MCF 10A (cell line): ENCODE results near the gene CLEC9A. TPM values are rescaled to one million over a fixed set of nuclear protein-coding genes. Genes with fewer than 3 reads are reported as not detected.

Source experiments
- BruUV-seq: library from RNA; stranded (reverse); fragments of 400-500 nt; replicated peaks from 2 replicates; lab custom pipeline; 2021; lab: Mats Ljungman, UMichigan
- CTCF ChIA-PET: fragments of 300-600 bp; sonication (Branson Sonifier 250); formaldehyde crosslinking; extraction: SDS; loops from one replicate; lab custom pipeline; 2021; ENCODE audit warnings: antibody characterized with exemption, inconsistent platforms; lab: Yijun Ruan, JAX
- POLR2A ChIA-PET: fragments of 300-600, 350-650 bp; sonication (Branson Sonifier 250); formaldehyde crosslinking; extraction: SDS; loops from one replicate; lab custom pipeline; 2020; ENCODE audit warnings: antibody characterized with exemption, inconsistent platforms; lab: Yijun Ruan, JAX
- DNase-seq: peaks from one replicate; pipeline ENCODE4 v3.0.0-alpha.2; 2018; ENCODE audit not compliant: unreplicated experiment
- H3K27ac Mint-ChIP-seq: one replicate; pipeline ENCODE4 v1.8.0; 2022; ENCODE audit warnings: mild to moderate bottlenecking, low read depth, mixed read lengths; ENCODE audit not compliant: unreplicated experiment
- H3K27me3 Mint-ChIP-seq: one replicate; pipeline ENCODE4 v1.8.0; 2022; ENCODE audit warnings: mixed read lengths; ENCODE audit not compliant: insufficient read depth, unreplicated experiment
- H3K36me3 Mint-ChIP-seq: one replicate; pipeline ENCODE4 v1.8.0; 2022; ENCODE audit warnings: mild to moderate bottlenecking, moderate library complexity, mixed read lengths; ENCODE audit not compliant: insufficient read depth, unreplicated experiment
- H3K4me1 Mint-ChIP-seq: one replicate; pipeline ENCODE4 v1.8.0; 2022; ENCODE audit warnings: mixed read lengths; ENCODE audit not compliant: insufficient read depth, unreplicated experiment
- H3K4me3 Mint-ChIP-seq: one replicate; pipeline ENCODE4 v1.8.0; 2022; ENCODE audit warnings: mild to moderate bottlenecking, moderate library complexity, mixed read lengths; ENCODE audit not compliant: unreplicated experiment
- H3K9me3 Mint-ChIP-seq: one replicate; pipeline ENCODE4 v1.8.0; 2022; ENCODE audit warnings: mixed read lengths; ENCODE audit not compliant: unreplicated experiment
- CTCF ChIP-seq: fragments of 200-600 bp; IDR thresholded peaks from one replicate; pipeline ENCODE4 v1.8.0; 2022; ENCODE audit warnings: antibody characterized with exemption, mild to moderate bottlenecking; ENCODE audit not compliant: unreplicated experiment
- intact Hi-C: fragments of 100-400 bp; cut with micrococcal nuclease; formaldehyde crosslinking; loops from 2 replicates; pipeline ENCODE4 v1.14.1; 2022
- total RNA-seq: library from RNA; stranded (reverse); gene quantifications from 2 replicates; pipeline ENCODE4 v1.2.3, GENCODE V29; 2022

CLEC9A gene
- total RNA-seq, 1 experiment from 2014 or later: not detected

GRCh38 chr12:10094646-10095395 lies 64.3 kb downstream of the CLEC9A start:
- no peak for TF ChIP-seq CTCF
- intact Hi-C loops: no loop called here
- no peaks in the 10 kb centered on the region for H3K27me3 Mint-ChIP-seq
- H3K9me3 Mint-ChIP-seq: no peaks in the 10 kb centered on the region
- no peak overlapping the region for H3K4me3 Mint-ChIP-seq
- DNase-seq: no peak
- H3K27ac Mint-ChIP-seq: no peak overlapping the region
- H3K4me1 Mint-ChIP-seq: peaks cover 4% of the 10 kb centered on the region
- no TSS peak for BruUV-seq
- ChIA-PET POLR2A (no interaction called here), CTCF (interaction anchor here (1.2 kb wide), 1 partner anchor 45 kb away, joined by 4 read pairs; no protein-coding TSS in a partner anchor)
- H3K36me3 Mint-ChIP-seq: no peaks in the 10 kb centered on the region

- no peaks in the 10 kb centered on the region for H3K9me3 Mint-ChIP-seq
- intact Hi-C loops: no loop called here
- CTCF ChIA-PET: interaction anchor here (0.6 kb wide), 1 partner anchor 338 kb away, joined by 4 read pairs; no protein-coding TSS in a partner anchor
These were observed 65.5 kb downstream of the CLEC9A start for GRCh38 chr12:10095971-10096370.

GRCh38 chr12:10097521-10097920 lies 67.0 kb downstream of the CLEC9A start:
- no peaks in the 10 kb centered on the region for H3K36me3 Mint-ChIP-seq

More at GRCh38 chr12:10095971-10096370, 65.5 kb downstream of the CLEC9A start:
- H3K27me3 Mint-ChIP-seq: no peaks in the 10 kb centered on the region
- no peaks in the 10 kb centered on the region for H3K36me3 Mint-ChIP-seq
- no peak overlapping the region for H3K27ac Mint-ChIP-seq
- peaks cover 9% of the 10 kb centered on the region for H3K4me1 Mint-ChIP-seq
- TF ChIP-seq CTCF: no peak
- DNase-seq: no peak
- no TSS peak for BruUV-seq
- H3K4me3 Mint-ChIP-seq: no peak overlapping the region
- POLR2A ChIA-PET: no interaction called here

More at GRCh38 chr12:10097521-10097920, 67.0 kb downstream of the CLEC9A start:
- Mint-ChIP-seq H3K4me3 (no peak overlapping the region), H3K27me3 (no peaks in the 10 kb centered on the region), H3K4me1 (peaks cover 20% of the 10 kb centered on the region), H3K27ac (peak overlapping the region; percentile 24), H3K9me3 (no peaks in the 10 kb centered on the region)
- intact Hi-C loops: no loop called here
- TF ChIP-seq CTCF: no peak
- DNase-seq: no peak
- ChIA-PET POLR2A (interaction anchor here (0.6 to 1.0 kb wide), 6 partner anchors 15 to 1008 kb away, joined by 3 to 4 read pairs (median 3); partner anchors contain the start of gene GABARAPL1), CTCF (interaction anchor here (0.6 to 1.1 kb wide), 4 partner anchors 39 to 58 kb away, joined by 3 to 4 read pairs (median 3); no protein-coding TSS in a partner anchor)
- BruUV-seq: no TSS peak
